22Rv1 (cell line): Measurements from ENCODE around the gene ECD.

Experiments used
- CTCF ChIP-seq: fragments of 450-650 bp; IDR thresholded peaks from 2 replicates; pipeline ENCODE4 v1.5.1; 2017; ENCODE audit warnings: mild to moderate bottlenecking
- ZFX ChIP-seq: fragments of 450-650 bp; IDR thresholded peaks from 2 replicates; pipeline ENCODE4 v1.6.1; 2017; ENCODE audit warnings: antibody characterized with exemption, borderline replicate concordance

DNA sequence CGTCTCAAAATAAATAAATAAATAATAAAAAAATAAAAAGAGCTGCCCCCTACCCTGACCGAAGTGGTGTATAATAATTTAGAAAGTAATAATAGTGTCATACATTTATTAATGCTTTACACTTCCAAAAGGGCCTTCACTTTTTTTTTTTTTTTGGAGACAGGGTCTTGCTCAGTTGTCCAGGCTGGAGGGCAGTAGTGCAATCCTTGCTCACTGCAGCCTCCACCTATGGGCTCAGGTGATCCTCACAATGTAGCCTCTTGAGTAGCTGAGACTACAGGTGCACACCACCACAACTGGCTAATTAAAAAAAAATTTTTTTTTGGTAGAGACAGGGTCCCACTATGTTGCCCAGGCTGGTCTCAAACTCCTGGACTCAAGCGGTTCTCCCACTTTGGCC lies 1.5 kb upstream of the ECD start:
- TF ChIP-seq CTCF (no peak), ZFX (no peak)
